ENCODE results near the gene MYO3A. TPM values are rescaled to one million over a fixed set of nuclear protein-coding genes. Genes with fewer than 3 reads are reported as not detected.

MYO3A gene
- total RNA-seq, 4 donors from 2014 or later = 0.21 to 0.39 (median 0.22) TPM; not detected in 1

GRCh38 chr10:26217396-26218086, 283.5 kb downstream of the MYO3A start:
- Histone ChIP-seq H3K36me3 (no peaks in the 10 kb centered on the region), H3K4me3 (no peak overlapping the region), H3K9me3 (no peaks in the 10 kb centered on the region), H3K27ac (no peak overlapping the region), H3K4me1 (peaks cover 0 to 37% (median 7%) of the 10 kb centered on the region in 4 donors), H3K27me3 (peaks cover 0 to 94% of the 10 kb centered on the region in 2 donors)
- WGBS, 2 donors = 3 to 4% methylated on average over 32 to 64 of the region's 64 CpGs
- TF ChIP-seq, protein P1, sequence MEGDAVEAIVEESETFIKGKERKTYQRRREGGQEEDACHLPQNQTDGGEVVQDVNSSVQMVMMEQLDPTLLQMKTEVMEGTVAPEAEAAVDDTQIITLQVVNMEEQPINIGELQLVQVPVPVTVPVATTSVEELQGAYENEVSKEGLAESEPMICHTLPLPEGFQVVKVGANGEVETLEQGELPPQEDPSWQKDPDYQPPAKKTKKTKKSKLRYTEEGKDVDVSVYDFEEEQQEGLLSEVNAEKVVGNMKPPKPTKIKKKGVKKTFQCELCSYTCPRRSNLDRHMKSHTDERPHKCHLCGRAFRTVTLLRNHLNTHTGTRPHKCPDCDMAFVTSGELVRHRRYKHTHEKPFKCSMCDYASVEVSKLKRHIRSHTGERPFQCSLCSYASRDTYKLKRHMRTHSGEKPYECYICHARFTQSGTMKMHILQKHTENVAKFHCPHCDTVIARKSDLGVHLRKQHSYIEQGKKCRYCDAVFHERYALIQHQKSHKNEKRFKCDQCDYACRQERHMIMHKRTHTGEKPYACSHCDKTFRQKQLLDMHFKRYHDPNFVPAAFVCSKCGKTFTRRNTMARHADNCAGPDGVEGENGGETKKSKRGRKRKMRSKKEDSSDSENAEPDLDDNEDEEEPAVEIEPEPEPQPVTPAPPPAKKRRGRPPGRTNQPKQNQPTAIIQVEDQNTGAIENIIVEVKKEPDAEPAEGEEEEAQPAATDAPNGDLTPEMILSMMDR (IDR thresholded peaks at IDR 0.05) = no peak
- TF ChIP-seq EP300 (IDR thresholded peaks at IDR 0.05) (no peak), POLR2A (IDR thresholded peaks at IDR 0.05) (no peak)
- DNase-seq (ENCODE audit: low spot score in 2 of 2) = no peak

- no peak for DNase-seq (ENCODE audit: low spot score in 2 of 2)
- peaks cover 0 to 36% (median 7%) of the 10 kb centered on the region in 4 donors for H3K4me1 ChIP-seq
- no peaks in the 10 kb centered on the region for H3K9me3 ChIP-seq
- WGBS, 2 donors = 43 to 51% methylated on average over 1 of the region's 1 CpG
- H3K36me3 ChIP-seq = no peaks in the 10 kb centered on the region
- no peak overlapping the region for H3K27ac ChIP-seq
- TF ChIP-seq EP300 (IDR thresholded peaks at IDR 0.05) = no peak
- no peak for TF ChIP-seq POLR2A (IDR thresholded peaks at IDR 0.05)
- TF ChIP-seq, protein P1 (IDR thresholded peaks at IDR 0.05) = no peak
- no peak overlapping the region for H3K4me3 ChIP-seq
- H3K27me3 ChIP-seq = peaks cover 0 to 76% of the 10 kb centered on the region in 2 donors
Observed at GRCh38 chr10:26219676-26220075, 285.6 kb downstream of the MYO3A start.

- H3K27ac ChIP-seq = no peak overlapping the region
- peaks cover 0 to 24% (median 1%) of the 10 kb centered on the region in 4 donors for H3K4me1 ChIP-seq
- H3K9me3 ChIP-seq = no peaks in the 10 kb centered on the region
- H3K36me3 ChIP-seq = no peaks in the 10 kb centered on the region
- H3K27me3 ChIP-seq = peaks cover 0 to 64% of the 10 kb centered on the region in 2 donors
- no peak for DNase-seq (ENCODE audit: low spot score in 2 of 2)
- no peak overlapping the region for H3K4me3 ChIP-seq
- no peak for TF ChIP-seq EP300 (IDR thresholded peaks at IDR 0.05)
- TF ChIP-seq, protein P1 (IDR thresholded peaks at IDR 0.05) = no peak
- TF ChIP-seq POLR2A (IDR thresholded peaks at IDR 0.05) = no peak
Observed at GRCh38 chr10:26220901-26221300, 286.9 kb downstream of the MYO3A start.

- Histone ChIP-seq H3K27me3 (peaks cover 0 to 57% of the 10 kb centered on the region in 2 donors), H3K9me3 (no peaks in the 10 kb centered on the region), H3K36me3 (no peaks in the 10 kb centered on the region), H3K27ac (no peak overlapping the region), H3K4me3 (no peak overlapping the region), H3K4me1 (peaks cover 0 to 17% (median 0%) of the 10 kb centered on the region in 4 donors)
- no peak for DNase-seq (ENCODE audit: low spot score in 2 of 2)
- TF ChIP-seq, protein P1 (IDR thresholded peaks at IDR 0.05) = no peak
- no peak for TF ChIP-seq EP300 (IDR thresholded peaks at IDR 0.05)
- no peak for TF ChIP-seq POLR2A (IDR thresholded peaks at IDR 0.05)
- WGBS, 2 donors = 21 to 30% methylated on average over 9 of the region's 9 CpGs
Observed at GRCh38 chr10:26221541-26221940, 287.5 kb downstream of the MYO3A start.

DNA sequence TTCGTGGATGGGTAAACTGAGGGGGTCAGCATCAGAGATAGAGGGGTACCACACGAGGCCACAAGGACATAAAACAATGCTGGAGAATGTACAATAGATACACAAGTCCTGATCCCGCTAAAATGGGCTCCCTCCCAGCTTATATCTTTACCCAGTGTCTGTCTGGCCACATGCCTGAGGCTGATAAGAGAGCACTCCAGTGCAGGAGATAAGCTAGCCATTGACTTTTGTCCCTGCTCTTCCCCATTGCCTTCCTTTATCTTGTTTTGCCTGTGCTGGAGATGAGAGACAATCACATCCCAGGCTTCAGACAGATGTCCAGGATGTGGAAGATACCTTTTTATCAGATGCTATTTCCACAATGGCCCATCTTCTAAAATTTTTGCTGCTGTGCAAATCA, 288.5 kb downstream of the MYO3A start:
- Histone ChIP-seq H3K9me3 (no peaks in the 10 kb centered on the region), H3K27ac (no peak overlapping the region), H3K4me1 (peaks cover 0 to 7% (median 0%) of the 10 kb centered on the region in 4 donors), H3K4me3 (no peak overlapping the region), H3K27me3 (peaks cover 0 to 47% of the 10 kb centered on the region in 2 donors), H3K36me3 (no peaks in the 10 kb centered on the region)
- DNase-seq (ENCODE audit: low spot score in 2 of 2) = no peak
- TF ChIP-seq, protein P1 (IDR thresholded peaks at IDR 0.05) = no peak
- no peak for TF ChIP-seq POLR2A (IDR thresholded peaks at IDR 0.05)
- TF ChIP-seq EP300 (IDR thresholded peaks at IDR 0.05) = no peak
- WGBS, 2 donors = 58 to 66% methylated on average over 3 of the region's 3 CpGs

Measured in tibial nerve (tissue), 4 donors.